Right lung (tissue), 5 donors: ENCODE results near the gene KLHL29. TPM values are rescaled to one million over a fixed set of nuclear protein-coding genes. Genes with fewer than 3 reads are reported as not detected.

ENCODE experiments used
- DNase-seq, 2 donors: peaks; one replicate each; pipeline ENCODE4 v3.0.0-alpha.2; 2013
- polyA plus RNA-seq, 5 donors: library from polyadenylated mRNA; unstranded; fragments of 120-200 nt; gene quantifications; one replicate each; pipeline versions ENCODE4 v1.2.1 to v1.2.3, GENCODE V29; 2013; ENCODE audit warnings: inconsistent platforms in 1 of 5, low replicate concordance in 1 of 5; ENCODE audit not compliant: insufficient read length in 5 of 5, insufficient read depth in 1 of 5

The KLHL29 gene
- polyA plus RNA-seq, 5 donors, result 1.6 to 2.7 (median 2.1) TPM

GRCh38 chr2:23510471-23510870 is 125.5 kb downstream of the KLHL29 start:
- no peak for DNase-seq

GRCh38 chr2:23512778-23513177 is 127.8 kb downstream of the KLHL29 start:
- no peak for DNase-seq

- no peak for DNase-seq
Measured at GRCh38 chr2:23513245-23513871, 128.4 kb downstream of the KLHL29 start.

GRCh38 chr2:23513872-23514793 is 129.2 kb downstream of the KLHL29 start:
- DNase-seq, result no peak

- DNase-seq, result no peak
Measured at GRCh38 chr2:23516520-23517256, 131.7 kb downstream of the KLHL29 start.

- no peak for DNase-seq
Measured at GRCh38 chr2:23518481-23519333, 133.7 kb downstream of the KLHL29 start.

GRCh38 chr2:23519334-23519651 is 134.3 kb downstream of the KLHL29 start:
- no peak for DNase-seq

GRCh38 chr2:23520256-23520655 is 135.3 kb downstream of the KLHL29 start:
- DNase-seq, result no peak

GRCh38 chr2:23521060-23521459 is 136.1 kb downstream of the KLHL29 start:
- no peak for DNase-seq

GRCh38 chr2:23522726-23523372 is 137.9 kb downstream of the KLHL29 start:
- no peak for DNase-seq

- DNase-seq, result peak in 1 of 2 donors; percentile 46
Measured at GRCh38 chr2:23523373-23524260, 138.6 kb downstream of the KLHL29 start.

GRCh38 chr2:23524261-23524706 is 139.3 kb downstream of the KLHL29 start:
- no peak for DNase-seq

- no peak for DNase-seq
Measured at GRCh38 chr2:23525137-23525765, 140.3 kb downstream of the KLHL29 start.

GRCh38 chr2:23526114-23526513 is 141.1 kb downstream of the KLHL29 start:
- DNase-seq, result no peak

- no peak for DNase-seq
Measured at GRCh38 chr2:23526835-23527790, 142.1 kb downstream of the KLHL29 start.

GRCh38 chr2:23528171-23528570 is 143.2 kb downstream of the KLHL29 start:
- no peak for DNase-seq

- DNase-seq, result no peak
Measured at GRCh38 chr2:23528690-23529089, 143.7 kb downstream of the KLHL29 start.

GRCh38 chr2:23529659-23530058 is 144.7 kb downstream of the KLHL29 start:
- DNase-seq, result no peak
